Measurements from ENCODE around the gene ATP6V1A.

GRCh38 chr3:113838631-113839209, 91.9 kb downstream of the ATP6V1A start, which contains the start of gene GRAMD1C:
- TF ChIP-seq CTCF (IDR thresholded peaks at IDR 0.05; ENCODE audit: low read depth, low read length, poor library complexity, severe bottlenecking): peak; percentile 83
- peak; percentile 1; the same call in 1 of the 2 replicates for TF ChIP-seq EZH2phosphoT487 (IDR thresholded peaks at IDR 0.05; ENCODE audit: borderline replicate concordance, low read length)
